Measurements from ENCODE around the gene CHAC1.
A peak's percentile ranks its signal among the peaks of the same experiment; 100 is the strongest.

Gene CHAC1

DNA sequence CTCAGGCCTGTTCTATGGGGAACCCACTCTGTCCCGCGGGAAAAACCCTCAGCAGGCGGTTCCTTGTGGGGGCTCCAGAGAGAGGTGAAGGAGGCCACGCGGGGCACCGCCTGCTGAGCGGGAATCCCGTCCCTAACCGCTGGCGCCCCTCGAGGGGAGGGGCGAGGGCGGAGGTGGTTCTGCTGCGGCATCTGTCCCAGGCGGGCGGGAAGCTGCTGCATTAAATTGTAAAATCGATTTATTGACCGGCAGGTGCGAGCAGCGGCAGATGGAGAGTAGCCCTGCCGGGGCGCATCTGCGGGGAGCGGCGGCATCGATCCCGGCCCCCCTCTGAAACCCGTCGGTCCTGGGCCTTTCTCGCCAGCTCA, 27.8 kb upstream of the CHAC1 start:
- no peak for DNase-seq

DNA sequence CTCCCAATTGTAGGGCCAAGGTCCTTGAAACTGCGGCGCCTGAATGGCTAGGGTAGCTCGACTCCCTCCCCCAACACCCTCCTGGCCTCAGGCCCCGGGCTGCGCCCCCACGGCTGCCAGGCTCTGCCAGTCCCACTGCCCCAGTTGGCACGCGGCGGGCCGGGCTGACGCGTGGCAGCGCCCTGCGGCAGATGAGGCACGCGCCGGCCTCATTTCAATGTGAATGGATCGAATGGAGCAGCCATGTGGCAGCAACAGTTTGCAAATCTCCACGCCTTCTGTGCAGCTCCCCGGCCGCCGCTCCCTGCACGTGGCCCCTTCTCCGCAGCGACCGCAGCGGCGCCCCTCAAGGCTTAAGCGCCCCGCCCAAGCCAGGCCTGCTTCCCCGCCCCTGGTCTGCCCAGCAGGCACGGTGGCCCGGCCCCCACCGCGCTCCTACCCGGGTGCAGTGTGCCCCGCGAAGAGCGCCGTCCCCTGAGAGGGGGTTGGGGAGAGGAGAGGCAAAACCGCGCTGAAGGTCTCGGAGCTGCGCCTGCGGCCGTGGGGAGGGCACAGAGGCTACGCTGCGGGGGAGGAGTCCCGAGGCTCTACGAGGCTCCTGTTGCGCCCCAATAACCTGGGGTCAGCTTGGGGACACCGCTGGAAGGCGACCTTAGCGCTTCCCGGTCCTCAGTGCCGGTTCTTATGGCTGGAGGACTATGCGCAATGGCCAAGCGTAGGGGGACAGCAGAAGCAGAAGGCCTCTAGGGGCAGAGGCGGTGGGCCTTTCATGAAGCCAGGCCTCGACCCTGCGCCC, 27.2 kb upstream of the CHAC1 start:
- DNase-seq: no peak

DNA sequence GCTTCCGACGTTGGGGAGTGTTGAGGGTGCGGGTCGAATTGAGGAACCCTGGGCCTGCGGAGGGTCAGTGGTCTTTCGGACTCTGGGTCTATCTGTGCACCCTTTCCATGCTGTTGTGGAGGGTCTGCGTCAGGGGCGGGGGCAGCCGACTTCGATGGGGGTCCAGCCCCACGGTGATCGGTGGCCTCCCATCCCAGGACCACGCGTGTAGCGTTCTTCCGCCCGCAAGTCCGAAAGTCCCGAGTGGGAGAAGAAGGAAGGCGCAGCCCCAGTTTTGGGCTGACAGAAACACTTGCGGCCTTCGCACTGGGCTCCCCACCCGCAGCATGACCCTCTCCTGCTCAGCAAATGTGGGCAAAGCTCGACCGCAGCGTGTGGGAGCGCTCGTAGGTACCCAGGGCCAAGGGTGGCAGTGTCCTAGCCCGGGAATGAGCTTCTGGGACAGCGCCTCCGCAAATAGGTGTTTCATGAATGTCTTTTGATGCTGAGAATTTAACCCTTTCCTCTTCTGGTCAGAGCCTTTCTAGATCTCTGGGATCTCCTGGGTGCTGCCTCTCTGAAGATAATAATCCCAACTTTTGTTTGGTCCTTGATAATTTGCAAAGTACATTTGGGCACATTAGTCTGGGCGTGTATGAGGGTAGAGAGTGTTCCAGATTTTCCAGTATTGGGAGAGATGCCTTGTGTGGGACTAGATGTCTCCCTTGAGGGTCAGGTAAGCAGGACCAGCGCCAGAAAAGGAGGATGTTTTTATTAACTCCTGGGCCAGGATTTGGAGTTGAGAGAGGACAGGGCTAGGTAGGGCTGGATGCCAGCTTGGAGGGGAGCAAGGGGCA, 26.4 kb upstream of the CHAC1 start:
- no peak for DNase-seq

DNA sequence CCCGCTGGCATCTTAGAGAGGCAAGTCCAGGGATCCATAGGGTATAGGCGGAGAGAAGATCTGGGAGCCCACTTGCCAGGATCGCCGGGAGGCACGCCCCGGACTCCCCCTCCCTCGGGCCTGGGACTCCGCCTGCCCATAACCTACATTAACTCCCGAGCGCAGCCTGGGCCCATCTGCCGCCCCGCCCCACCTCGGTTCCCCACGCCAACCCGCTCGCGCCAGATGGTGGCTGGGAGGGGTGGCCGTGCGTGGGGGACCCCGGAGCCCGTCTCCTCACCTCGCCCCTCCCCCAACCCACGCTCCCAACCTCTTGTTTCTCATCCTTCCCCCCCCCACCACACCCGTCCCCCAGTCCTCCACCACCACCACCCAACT, 25.8 kb upstream of the CHAC1 start:
- DNase-seq: no peak

DNA sequence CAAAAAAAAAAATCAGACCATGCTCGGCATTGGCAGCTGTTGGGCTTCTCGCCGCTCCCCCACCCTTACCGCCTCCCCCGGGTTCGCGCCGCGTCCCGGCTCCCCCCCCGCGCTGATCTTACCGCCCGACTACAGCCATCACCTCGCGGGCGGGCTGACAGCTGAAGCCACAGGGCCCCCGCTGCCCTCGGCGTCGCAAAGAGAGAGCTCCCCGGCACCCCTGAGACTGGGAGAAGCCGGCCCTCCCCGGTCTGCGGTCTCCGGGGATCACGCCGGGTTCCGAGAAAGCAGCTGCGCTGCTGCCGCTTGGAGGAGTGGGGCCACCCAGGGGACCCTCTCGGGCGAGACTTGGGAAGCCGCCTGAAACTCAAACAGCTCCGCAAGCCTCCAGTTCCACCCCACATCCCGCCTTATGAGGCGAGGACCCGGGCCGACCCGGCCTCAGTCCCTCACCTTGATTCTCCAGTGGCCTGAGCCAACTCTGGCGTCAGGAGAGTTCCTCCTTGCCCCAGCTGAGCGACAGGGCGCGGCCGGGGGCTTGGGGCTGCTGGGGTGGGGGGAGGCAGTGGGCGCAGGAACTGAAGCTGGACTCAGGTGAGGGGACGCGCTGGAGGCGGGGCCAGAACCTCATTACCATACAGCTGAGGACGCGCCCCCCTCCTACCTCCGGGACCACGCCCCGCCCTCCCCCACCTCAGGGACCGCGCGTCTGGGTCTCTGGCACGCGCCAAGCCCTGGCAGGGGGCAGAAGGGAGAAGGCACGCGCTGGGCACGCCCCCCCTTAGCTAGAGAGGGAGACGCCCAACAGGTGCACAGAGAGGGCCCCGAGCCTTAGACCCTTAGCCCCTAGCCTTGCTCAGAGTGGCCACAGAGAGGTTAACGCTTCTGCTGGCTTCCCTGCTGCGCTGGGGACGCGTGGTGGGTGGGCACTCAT, 25.1 kb upstream of the CHAC1 start:
- DNase-seq: peak; percentile 24

DNA sequence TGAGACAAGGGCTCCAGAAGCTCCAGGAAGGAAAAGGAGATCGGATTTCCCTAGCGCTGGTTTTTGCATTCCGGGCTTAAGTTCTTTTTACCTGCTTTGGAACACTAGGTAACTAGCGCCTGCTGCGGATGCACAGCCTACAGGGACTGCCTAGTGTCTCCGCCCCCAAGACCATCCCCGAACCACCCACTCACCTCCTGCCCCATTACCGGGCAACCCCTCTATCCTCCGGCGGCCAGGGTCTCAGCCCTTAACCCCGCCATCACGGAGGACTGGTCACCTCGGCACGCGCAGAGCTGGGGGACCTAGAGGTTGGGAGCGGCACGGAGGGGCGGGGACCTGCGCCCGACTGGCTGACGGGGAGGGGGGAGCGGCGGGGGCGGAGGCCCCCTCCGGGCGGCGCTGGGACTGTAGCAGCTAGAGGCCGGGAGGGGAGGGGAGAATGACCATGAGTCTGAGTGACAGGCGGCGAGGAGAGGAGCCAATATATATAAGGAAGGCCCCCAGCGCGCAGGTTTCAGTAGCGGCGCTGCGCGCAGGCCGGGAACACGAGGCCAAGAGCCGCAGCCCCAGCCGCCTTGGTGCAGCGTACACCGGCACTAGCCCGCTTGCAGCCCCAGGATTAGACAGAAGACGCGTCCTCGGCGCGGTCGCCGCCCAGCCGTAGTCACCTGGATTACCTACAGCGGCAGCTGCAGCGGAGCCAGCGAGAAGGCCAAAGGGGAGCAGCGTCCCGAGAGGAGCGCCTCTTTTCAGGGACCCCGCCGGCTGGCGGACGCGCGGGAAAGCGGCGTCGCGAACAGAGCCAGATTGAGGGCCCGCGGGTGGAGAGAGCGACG, 24.2 kb upstream of the CHAC1 start, which contains the start of gene DLL4:
Gene DLL4 (plus strand): TSS at position 520 of the 839 bp plus-strand sequence. CDS start 329 bp downstream, outside the sequence.
- peak; percentile 34 for DNase-seq

DNA sequence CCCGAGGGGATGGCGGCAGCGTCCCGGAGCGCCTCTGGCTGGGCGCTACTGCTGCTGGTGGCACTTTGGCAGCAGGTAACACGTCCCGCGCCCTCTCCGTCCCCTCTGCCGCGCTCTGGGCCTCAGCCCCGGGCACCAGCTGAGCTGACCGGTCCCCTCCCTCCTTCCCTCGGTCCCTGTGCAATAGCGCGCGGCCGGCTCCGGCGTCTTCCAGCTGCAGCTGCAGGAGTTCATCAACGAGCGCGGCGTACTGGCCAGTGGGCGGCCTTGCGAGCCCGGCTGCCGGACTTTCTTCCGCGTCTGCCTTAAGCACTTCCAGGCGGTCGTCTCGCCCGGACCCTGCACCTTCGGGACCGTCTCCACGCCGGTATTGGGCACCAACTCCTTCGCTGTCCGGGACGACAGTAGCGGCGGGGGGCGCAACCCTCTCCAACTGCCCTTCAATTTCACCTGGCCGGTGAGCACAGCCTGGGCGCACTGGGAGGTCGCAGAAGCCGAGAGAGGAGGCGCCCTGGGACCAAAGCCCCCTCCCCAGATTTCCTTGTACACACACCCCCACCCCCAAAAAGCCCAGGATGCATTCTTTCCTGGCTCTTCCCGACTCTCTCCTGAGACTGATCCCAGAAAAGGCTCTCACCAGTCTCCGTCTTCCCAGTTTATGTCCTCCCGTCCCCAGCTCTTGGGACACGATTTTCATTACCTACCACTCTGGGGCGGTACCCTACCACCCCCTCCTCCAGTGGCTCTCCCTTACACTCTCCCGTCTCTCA, 23.4 kb upstream of the CHAC1 start:
- DNase-seq: no peak

DNA sequence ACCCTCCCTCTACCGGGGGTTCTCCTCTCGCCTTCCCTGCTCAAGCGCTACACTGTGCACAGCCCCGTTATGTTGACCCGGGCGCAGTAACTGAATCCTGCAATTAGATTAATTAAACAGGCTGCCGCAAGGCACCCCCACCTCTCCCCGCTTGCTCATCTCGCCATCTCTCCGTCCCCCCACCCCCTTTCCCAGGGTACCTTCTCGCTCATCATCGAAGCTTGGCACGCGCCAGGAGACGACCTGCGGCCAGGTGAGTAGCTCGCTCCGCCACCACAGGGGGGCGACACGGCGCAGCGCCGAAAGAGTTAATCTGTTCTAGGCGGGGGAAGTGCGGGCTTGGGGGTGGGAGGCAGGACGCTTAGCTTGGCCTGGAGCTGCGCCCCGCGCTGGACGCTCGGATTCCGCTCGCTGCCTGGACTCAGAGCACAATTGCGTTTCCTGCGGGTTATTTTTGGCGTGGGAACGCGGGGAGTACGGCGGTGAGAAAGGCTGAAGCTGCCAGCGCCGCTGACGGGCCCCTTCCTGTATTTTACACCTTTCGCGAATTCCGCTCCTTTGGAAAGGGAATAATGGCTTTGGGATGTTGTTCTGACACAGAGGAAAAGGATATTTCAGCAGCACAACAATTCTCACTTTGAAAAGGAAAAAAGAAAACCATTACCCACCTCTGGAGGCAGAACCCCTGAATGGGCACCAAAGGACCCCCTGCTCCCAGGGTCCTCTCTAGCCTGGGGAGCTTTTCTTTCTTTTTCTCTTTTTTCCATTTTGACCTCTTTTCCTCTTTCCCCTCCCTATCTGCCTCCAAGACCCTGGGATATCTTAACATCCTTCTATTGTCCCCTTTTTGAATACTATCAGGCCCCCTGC, 22.6 kb upstream of the CHAC1 start:
- DNase-seq: peak; percentile 46

DNA sequence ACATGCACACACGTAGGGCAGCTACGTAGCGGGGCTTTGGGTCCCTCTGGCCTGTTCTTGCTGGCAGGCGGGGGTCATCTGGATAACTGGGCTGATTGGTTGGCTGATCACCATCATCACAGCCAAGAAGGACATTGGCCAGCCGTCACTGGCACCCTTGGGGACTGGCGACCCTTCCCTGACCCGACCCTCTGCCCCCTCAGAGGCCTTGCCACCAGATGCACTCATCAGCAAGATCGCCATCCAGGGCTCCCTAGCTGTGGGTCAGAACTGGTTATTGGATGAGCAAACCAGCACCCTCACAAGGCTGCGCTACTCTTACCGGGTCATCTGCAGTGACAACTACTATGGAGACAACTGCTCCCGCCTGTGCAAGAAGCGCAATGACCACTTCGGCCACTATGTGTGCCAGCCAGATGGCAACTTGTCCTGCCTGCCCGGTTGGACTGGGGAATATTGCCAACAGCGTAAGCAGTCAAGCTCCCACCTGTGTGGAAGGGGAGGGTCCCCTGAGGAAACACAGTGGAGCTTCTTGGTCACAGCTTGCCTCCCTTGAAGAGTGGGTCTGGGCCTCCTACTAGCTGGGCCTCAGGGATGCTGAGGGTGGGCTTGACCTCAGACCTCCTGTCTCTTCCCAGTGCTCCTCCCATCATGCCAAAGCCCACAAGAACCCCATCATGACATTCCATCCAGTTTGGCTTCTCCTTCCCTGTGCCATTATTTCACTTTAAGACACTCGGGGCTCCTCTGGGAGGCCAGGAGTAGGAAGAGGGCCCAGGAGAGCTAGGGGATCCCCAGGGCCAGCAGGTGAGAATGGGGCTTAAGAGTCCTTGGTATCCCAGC, 21.8 kb upstream of the CHAC1 start:
- no peak for DNase-seq

DNA sequence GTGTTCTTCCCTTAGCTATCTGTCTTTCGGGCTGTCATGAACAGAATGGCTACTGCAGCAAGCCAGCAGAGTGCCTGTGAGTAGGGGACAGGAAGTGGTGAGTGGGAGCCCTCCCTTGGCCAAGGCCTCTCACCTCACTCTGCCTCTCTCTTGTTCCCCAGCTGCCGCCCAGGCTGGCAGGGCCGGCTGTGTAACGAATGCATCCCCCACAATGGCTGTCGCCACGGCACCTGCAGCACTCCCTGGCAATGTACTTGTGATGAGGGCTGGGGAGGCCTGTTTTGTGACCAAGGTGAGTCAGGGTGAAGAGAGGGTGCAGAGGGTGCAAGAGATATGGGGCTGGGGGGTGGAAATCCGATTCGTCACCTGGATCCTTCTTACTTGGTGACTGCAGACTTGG, 21.1 kb upstream of the CHAC1 start:
- DNase-seq: no peak

DNA sequence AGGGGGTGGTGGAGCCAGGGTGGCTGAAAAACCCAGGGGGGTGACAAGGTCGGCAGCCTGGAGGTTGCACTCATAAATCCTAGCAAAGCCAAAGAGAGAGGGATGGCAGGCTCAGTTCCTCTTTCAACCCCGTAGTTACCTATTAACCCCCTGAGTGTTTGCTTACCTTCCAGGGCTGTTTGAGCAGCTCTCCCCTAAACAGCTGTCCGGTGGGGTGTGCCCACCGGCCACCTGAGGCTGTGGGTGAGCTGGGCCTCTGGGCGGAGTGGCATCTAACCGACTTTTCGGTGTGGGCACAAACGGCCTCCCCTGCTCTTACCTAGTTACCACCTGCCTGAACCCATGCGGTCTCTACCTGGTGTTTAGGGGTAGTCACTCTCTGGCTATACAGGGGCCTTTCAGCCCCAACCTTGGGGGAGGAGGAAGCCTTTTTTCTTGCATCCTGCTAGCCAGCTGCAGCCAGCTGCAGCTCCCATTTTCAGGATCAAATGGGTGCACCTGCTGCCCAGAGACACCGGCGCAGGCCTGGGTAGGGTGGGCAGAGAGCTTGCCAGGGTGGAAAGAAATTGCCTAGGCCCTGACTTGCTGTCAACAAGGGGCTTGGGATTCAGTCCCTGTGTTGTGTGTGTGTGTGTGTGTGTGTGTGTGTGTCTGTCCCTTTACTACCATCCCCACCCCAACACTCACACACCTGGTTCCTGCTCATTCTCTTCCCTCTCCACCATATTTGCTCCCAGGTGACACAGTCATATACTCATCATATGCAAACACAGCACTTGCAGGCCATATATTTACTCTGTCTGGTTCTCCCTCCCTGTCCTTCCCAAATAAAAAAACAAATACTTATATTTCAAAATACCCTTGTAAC, 20.4 kb upstream of the CHAC1 start:
- no peak for DNase-seq

DNA sequence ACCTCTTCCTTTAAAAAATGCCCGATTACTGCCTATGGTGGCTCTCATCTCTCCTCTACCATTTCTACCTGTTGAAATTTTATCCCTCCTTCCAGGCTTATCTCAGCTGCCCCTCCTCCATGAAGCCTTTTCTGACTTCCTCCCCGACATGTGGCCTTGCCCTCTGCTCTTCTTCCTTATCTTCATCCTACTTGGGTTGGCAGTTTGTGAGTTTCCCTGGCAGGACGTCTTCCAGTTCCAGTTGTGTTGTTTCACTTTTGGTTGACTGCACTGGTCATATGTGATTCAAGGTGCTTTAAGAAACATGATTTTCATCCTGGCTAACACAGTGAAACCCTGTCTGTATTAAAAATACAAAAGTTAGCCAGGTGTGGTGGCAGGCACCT, 19.8 kb upstream of the CHAC1 start:
- no peak for DNase-seq

DNA sequence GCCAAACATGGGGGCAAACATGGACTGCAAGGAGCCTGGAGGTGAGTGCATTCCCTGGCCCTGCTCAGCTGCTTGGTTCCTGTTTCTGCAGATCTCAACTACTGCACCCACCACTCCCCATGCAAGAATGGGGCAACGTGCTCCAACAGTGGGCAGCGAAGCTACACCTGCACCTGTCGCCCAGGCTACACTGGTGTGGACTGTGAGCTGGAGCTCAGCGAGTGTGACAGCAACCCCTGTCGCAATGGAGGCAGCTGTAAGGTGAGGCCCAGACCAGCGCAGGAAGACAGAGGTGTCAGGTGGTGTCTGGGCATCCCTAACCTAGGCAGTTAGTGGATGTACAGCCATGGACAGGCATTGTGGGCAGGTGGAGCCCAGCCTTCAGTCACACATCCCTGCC, 18.8 kb upstream of the CHAC1 start:
- DNase-seq: no peak

DNA sequence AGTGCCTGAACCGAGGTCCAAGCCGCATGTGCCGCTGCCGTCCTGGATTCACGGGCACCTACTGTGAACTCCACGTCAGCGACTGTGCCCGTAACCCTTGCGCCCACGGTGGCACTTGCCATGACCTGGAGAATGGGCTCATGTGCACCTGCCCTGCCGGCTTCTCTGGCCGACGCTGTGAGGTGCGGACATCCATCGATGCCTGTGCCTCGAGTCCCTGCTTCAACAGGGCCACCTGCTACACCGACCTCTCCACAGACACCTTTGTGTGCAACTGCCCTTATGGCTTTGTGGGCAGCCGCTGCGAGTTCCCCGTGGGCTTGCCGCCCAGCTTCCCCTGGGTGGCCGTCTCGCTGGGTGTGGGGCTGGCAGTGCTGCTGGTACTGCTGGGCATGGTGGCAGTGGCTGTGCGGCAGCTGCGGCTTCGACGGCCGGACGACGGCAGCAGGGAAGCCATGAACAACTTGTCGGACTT, 17.0 kb upstream of the CHAC1 start:
- DNase-seq: no peak

DNA sequence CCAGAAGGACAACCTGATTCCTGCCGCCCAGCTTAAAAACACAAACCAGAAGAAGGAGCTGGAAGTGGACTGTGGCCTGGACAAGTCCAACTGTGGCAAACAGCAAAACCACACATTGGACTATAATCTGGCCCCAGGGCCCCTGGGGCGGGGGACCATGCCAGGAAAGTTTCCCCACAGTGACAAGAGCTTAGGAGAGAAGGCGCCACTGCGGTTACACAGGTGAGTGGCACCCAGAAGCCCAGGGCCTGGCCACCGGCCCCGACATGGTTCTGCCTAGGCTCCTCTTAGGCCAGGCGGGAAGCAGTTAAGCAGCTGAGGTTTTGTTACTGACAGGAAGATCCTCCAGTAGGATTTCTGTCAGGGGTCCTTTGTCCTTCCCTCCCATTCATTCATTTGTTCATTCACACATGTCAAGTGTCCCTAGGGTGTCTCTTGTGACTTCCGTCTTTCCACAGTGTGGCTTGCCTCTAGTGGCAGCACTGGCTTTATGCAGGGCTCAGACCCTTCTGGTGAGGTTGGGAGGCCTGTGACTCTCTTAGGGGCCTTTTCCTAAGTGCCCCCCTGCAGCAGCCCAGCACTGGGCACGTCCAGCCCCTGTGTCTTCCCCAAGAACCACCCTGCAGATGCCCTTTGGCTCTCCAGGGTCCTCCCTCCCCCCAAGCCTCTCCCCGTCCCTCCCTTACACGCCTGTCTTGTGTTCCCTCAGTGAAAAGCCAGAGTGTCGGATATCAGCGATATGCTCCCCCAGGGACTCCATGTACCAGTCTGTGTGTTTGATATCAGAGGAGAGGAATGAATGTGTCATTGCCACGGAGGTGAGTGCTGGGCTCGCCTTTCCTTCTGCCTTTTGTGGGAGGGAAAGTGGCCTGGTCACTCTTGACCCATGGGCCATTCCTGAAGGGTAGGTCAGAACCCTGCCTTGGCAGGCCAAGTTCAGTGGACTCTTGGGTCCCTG, 16.3 kb upstream of the CHAC1 start:
- DNase-seq: no peak

DNA sequence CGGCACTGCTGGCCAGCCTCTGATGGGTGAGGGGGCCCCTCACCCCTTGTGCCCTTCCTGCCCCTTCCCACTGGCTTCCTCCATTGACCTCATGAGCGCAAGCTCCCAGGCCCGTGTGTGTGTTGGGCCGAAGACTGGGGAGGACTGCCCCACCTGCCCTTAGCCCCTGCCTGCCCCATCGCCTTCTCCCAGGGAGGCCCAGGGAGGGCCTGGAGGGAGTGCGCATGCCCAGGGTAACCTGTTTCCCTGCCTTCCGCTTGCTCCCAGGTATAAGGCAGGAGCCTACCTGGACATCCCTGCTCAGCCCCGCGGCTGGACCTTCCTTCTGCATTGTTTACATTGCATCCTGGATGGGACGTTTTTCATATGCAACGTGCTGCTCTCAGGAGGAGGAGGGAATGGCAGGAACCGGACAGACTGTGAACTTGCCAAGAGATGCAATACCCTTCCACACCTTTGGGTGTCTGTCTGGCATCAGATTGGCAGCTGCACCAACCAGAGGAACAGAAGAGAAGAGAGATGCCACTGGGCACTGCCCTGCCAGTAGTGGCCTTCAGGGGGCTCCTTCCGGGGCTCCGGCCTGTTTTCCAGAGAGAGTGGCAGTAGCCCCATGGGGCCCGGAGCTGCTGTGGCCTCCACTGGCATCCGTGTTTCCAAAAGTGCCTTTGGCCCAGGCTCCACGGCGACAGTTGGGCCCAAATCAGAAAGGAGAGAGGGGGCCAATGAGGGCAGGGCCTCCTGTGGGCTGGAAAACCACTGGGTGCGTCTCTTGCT, 15.3 kb upstream of the CHAC1 start:
- peak; percentile 32 for DNase-seq
